HL-60/S4 treated with phorbol 12-myristate 13-acetate at 8.2 ng/mL for 4 days and 3 days (cell line): ENCODE data around the gene INO80C.

Experiments used
- in situ Hi-C: fragments of 300-500 bp; cut with MboI; formaldehyde crosslinking; loops from 2 replicates; pipeline ENCODE4 v1.15.0; 2022; ENCODE audit warnings: low sequenced_read_pairs

The INO80C gene

DNA sequence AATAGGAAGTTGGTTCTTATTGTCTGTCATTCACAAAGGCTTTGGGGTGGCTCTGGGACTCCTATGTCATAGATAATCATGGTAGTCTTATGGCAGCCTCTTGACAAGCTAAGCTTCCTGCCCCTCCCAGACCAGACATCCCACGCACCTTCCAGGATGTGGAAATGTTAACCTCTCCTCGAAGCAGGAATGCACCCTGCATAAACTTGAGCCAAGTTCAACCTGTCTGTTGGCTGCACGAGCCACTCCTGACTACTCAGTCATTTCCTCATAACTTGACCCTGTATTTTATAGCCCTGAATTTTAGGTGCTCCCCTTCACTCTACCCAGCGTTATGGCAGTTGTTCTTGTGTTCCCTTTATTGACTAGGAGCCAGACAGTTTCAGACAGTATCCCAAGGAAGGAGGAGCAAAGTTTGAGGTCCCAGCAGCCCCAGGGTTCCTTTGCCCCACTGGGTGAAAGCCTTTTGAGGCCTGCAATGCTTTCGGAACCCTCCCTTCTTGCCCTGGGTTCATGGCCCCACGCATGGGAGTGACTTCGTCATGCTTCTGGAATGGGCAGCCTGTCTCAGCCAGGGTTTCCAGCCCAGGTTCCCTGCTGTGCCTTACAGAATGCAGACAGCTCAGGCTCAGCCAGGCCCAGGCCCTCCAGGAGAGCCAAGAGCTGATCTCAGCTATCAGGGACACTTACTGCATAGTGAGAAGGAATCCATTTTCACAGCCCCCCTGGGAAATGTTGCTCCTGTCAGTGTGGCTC, 15.6 kb upstream of the INO80C start:
- in situ Hi-C loops: no loop called here

GRCh38 chr18:35512761-35513160, 15.0 kb upstream of the INO80C start:
- in situ Hi-C loops: no loop called here

DNA sequence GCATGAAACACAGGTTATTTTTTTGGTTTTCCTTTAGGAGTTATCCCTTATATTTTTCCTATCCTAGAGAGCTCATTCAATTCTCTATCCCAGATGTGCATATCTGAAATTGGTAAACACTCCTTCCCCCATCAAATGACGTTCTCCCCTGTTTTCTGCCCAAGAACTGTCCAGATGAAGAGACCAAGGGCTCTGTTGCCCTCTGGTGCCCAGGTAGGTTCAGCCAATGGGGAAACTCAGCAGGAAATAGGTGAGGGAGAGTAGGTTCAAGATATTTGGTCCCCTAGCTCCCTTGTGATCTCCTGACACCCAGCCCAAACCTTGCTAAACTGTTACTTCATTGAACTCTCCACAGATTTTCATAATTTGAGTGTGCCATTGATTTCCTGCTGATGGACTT, 14.1 kb upstream of the INO80C start:
- in situ Hi-C loops: no loop called here

GRCh38 chr18:35511428-35511827, 13.7 kb upstream of the INO80C start:
- in situ Hi-C loops: no loop called here

DNA sequence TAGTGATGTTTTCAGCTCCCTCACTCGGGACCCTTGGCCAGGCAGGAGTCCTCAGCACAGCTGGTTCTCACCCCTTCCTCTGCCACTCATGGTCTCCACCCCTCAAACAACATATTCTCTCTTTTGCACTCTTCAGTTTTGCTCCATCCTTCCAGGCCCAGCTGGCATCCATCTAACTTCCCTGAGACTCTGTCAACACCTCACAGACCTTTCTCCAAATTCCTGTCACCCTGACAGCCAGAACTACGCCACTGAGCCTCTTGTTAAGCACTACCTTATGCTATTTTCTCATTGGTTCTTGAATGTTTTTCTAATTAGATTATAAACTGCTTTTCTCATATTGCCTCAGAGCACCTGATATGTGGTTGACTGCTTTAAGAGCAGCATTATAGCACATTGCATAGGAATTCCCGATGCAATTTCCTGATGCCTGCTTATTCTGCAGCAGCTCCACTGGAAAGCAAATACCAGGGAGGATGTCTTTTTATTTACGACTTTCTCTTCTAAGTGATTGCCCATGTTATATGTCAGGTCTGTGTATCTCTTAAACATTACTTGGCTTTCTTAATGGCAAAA, 12.4 kb upstream of the INO80C start:
- in situ Hi-C loops: no loop called here

- in situ Hi-C loops: no loop called here
Measured at GRCh38 chr18:35508746-35509338, 11.1 kb upstream of the INO80C start.

- in situ Hi-C loops: no loop called here
Measured at GRCh38 chr18:35508030-35508429, 10.3 kb upstream of the INO80C start.

- in situ Hi-C loops: no loop called here
Measured at GRCh38 chr18:35507623-35508022, 9.9 kb upstream of the INO80C start.

DNA sequence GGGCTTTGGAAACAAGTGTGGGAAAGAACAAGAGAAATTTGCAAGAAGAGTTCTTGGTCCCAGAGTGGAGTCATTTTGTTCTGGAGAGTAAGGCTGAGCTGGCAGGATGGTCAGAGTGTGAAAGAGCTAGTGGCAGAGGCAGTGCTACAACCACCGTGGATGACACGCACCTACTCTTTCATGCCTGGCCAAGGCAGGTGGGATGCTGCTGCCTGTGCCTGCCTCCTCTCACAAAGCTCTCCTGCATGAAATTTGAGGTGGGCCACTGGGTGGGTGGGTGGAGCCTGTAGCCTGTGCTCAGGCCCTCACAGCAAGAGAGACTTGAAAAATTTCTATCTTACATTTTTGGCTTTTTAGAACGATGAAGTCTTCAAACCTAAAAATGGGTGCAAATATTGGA, 9.4 kb upstream of the INO80C start:
- in situ Hi-C loops: no loop called here

DNA sequence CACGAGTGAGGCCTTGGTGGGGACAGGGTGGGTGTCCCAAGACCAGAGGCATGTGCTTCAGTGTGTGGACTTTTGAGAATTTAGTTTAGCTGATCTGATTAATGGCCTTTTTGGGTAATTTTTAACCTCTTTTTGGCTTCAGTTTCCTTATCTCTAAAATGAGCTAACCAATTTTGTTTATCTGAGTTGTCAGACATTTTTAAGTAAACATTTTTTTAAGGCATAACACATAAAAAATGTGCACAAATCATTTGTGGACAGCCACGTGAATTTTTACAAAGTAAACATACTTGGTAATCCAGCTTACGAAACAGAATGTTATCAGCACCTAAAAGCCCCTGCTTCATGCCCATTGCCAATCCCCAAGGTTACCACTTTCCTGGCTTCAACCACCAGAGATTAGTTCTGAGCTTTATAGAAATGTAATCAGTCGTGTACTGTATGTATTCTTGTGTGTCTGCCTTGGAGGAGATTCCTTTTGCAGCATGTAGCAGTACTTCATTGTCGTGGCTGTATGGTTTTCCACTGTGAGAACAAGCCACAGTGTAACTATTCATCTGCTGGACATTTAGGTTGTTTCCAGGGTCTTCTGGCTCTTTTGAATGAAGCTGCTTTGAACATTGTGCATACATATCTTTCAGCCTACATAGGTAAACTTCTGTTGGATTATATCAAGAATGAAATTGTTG, 8.4 kb upstream of the INO80C start:
- in situ Hi-C loops: no loop called here

- in situ Hi-C loops: no loop called here
Measured at GRCh38 chr18:35504996-35505395, 7.2 kb upstream of the INO80C start.

DNA sequence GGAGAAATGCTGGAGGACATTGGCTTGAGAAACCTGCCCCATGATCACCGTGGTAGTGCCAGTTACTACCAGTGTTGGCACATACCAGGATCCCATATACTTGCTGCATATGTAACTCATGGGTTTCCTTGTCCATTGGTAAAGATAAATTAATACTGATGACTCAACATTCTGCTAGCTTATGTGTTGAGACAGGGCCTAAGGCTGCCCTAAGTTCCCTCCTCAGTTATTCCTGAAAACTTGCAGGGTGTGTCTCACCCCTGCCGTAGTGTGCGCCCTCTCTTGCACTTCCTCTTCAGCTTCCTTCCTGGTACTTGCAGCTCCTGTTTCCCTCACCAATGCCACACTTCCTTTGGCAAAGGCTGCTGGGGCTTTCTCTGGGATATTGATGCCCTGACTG, 4.3 kb upstream of the INO80C start:
- in situ Hi-C loops: no loop called here

DNA sequence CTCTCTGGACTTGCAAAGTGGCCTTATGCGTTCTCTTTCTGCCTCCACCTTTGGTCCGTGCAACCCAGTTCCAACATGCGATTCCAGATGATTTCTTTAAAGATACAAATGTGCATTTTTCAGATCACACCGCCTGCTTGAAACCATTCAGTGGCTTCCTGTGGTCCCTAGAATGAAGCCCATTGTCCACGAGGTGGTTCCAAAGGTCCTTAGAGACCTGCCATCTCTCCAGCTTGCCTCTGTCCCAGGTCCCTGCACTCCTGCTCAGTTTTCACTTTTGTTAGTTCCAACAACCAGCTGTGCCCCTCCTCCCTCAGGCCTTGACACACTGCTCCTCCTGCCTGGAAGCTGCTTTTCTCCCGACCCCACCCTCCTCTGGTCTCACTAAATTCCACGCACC, 3.6 kb upstream of the INO80C start:
- in situ Hi-C loops: no loop called here

- in situ Hi-C loops: no loop called here
Measured at GRCh38 chr18:35500113-35500512, 2.4 kb upstream of the INO80C start.

DNA sequence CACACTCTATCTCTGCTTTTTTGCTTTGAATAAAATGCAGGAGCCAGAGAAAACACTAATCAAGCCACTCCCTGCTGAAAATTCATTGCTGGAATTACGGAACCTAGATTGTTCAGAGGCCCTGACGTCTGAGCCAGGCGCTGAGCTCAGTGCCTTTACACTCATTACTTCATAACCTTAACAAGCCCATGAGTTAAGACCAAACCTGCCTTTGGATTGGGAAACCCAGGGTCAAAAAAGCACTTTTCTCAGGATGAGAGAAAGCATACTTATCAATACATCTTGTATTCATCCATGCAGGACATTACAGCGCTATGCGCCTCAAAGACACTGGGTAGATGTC, 762 bp downstream of the INO80C start:
- in situ Hi-C loops: no loop called here

GRCh38 chr18:35495536-35496314, 2.0 kb downstream of the INO80C start:
- in situ Hi-C loops: no loop called here

GRCh38 chr18:35494251-35495220, 3.2 kb downstream of the INO80C start:
- in situ Hi-C loops: no loop called here

- in situ Hi-C loops: no loop called here
Measured at GRCh38 chr18:35491700-35492077, 6.1 kb downstream of the INO80C start.

DNA sequence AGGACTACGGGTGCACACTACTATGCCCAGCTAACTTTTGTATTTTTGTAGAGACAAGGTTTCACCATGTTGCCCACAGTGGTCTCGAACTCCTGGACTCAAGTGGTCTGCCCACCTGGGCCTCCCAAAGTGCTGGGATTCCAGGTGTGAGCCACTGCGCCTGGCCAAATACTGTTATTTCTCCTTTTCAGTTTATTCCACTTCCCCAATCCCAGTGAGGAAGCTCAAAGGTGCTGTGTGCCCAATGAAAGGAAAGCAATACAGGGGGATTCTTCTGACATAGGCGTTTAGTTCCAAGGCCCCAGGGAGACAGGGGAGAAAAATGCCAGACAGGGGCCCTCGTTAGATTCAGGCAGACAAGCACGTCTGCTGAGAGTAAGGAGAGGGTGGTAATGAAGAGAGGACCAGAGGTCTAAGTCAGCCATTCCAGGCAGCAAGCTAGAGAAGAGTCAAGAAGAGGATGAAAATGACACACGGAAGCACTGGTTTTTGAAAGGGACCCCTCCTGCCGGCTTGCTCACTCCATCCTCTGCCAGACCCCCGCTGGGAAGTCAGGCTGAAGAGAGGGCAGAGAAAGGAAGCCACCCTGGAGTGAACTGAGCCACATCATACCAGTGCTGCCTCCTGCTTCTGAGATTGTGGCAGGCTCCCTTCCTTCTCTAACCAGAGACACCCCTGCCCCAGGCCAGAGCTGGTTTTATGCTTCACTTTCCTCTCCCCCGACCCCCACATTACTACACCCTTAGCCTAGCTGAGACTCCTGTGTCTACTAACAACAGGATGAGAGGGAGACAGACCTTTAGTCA, 6.7 kb downstream of the INO80C start:
- in situ Hi-C loops: no loop called here
